SK-N-SH (cell line): Measurements from ENCODE around the gene CALN1. TPM values are rescaled to one million over a fixed set of nuclear protein-coding genes. Genes with fewer than 3 reads are reported as not detected.

ENCODE experiments used
- CTCF ChIA-PET: fragments of 300-600, 350-600 bp; formaldehyde crosslinking; extraction: SDS; loops from one replicate; lab custom pipeline; 2021; lab: Yijun Ruan, JAX
- POLR2A ChIA-PET: fragments of 350-600 bp; sonication (Branson Sonifier 250); formaldehyde crosslinking; extraction: SDS; loops from one replicate; lab custom pipeline; 2020; ENCODE audit warnings: antibody characterized with exemption, inconsistent platforms; lab: Yijun Ruan, JAX
- DNase-seq: peaks from one replicate; pipeline ENCODE4 v3.0.0; 2012
- H2AFZ ChIP-seq: fragments of 200-600 bp; sonication (generic); 2 replicates; pipeline ENCODE4 v1.8.1; 2016; ENCODE audit warnings: antibody characterized with exemption, mild to moderate bottlenecking, low read depth
- H3F3A ChIP-seq: fragments of 200-600 bp; sonication (generic); replicated peaks from 2 replicates; pipeline ENCODE3; 2016; ENCODE audit warnings: antibody characterized with exemption, mild to moderate bottlenecking; ENCODE audit not compliant: insufficient read depth
- H3K27ac ChIP-seq, 2 experiments: fragments of 200-500 bp in 1 of 2; fragments of 200-600 bp in 1 of 2; sonication (Bioruptor generic) in 1 of 2; sonication (generic), shearing (Covaris generic) in 1 of 2; 2 replicates each; pipeline versions ENCODE4 v1.5.1 to v1.6.1; 2014 to 2016; ENCODE audit warnings: low read depth in 2 of 2, inconsistent platforms in 1 of 2, low read length in 1 of 2, mild to moderate bottlenecking in 1 of 2, mixed read lengths in 1 of 2
- H3K27me3 ChIP-seq: fragments of 200-600 bp; sonication (generic), shearing (Covaris generic); 2 replicates; pipeline ENCODE4 v1.6.1; 2016; ENCODE audit warnings: mixed run types; ENCODE audit not compliant: insufficient read depth
- H3K36me3 ChIP-seq, 2 experiments: fragments of 200-500 bp in 1 of 2; fragments of 200-600 bp in 1 of 2; sonication (Bioruptor generic) in 1 of 2; sonication (generic) in 1 of 2; replicated peaks in 1 of 2; 2 replicates each; pipeline versions ENCODE3 to v1.5.1; 2014 to 2016; ENCODE audit warnings: low read length in 1 of 2, mild to moderate bottlenecking in 1 of 2; ENCODE audit not compliant: insufficient read depth in 2 of 2, control insufficient read depth in 1 of 2
- H3K4me1 ChIP-seq, 2 experiments: fragments of 200-500 bp in 1 of 2; fragments of 200-600 bp in 1 of 2; sonication (Bioruptor generic) in 1 of 2; sonication (generic), shearing (Covaris generic) in 1 of 2; 2 replicates each; pipeline versions ENCODE4 v1.5.1 to v1.6.1; 2014 to 2016; ENCODE audit warnings: low read depth in 1 of 2, low read length in 1 of 2, mixed run types in 1 of 2; ENCODE audit not compliant: insufficient read depth in 2 of 2, control insufficient read depth in 1 of 2
- H3K4me2 ChIP-seq: fragments of 200-600 bp; sonication (generic), shearing (Covaris generic); 2 replicates; pipeline ENCODE4 v1.6.1; 2017; ENCODE audit warnings: mixed run types
- H3K4me3 ChIP-seq, 2 experiments: fragments of 200-500 bp in 1 of 2; fragments of 200-600 bp in 1 of 2; sonication (Bioruptor generic) in 1 of 2; sonication (generic), shearing (Covaris generic) in 1 of 2; 2 replicates each; pipeline versions ENCODE4 v1.5.1 to v1.8.1; 2014 to 2016; ENCODE audit warnings: low read depth in 2 of 2, inconsistent platforms in 1 of 2, low read length in 1 of 2, mild to moderate bottlenecking in 1 of 2, mixed read lengths in 1 of 2, moderate library complexity in 1 of 2
- H3K79me2 ChIP-seq: fragments of 200-600 bp; sonication (generic); 2 replicates; pipeline ENCODE4 v1.8.1; 2017; ENCODE audit warnings: mild to moderate bottlenecking; ENCODE audit not compliant: insufficient read depth
- H3K9ac ChIP-seq: fragments of 200-600 bp; sonication (generic); 2 replicates; pipeline ENCODE4 v1.6.1; 2017; ENCODE audit warnings: mixed run types
- H3K9me2 ChIP-seq: fragments of 200-600 bp; sonication (generic); 2 replicates; pipeline ENCODE4 v1.6.1; 2017; ENCODE audit warnings: mixed run types
- H3K9me3 ChIP-seq: fragments of 200-600 bp; sonication (generic); 2 replicates; pipeline ENCODE4 v1.6.1; 2017; ENCODE audit warnings: mixed run types, mild to moderate bottlenecking, moderate library complexity
- H4K20me1 ChIP-seq: fragments of 200-600 bp; sonication (generic); 2 replicates; pipeline ENCODE4 v1.6.1; 2017; ENCODE audit warnings: mild to moderate bottlenecking, mixed run types; ENCODE audit not compliant: insufficient read depth
- CTCF ChIP-seq: fragments of 200-600 bp; sonication (generic); IDR thresholded peaks from 2 replicates; pipeline ENCODE4 v1.6.1; 2017; ENCODE audit warnings: antibody characterized with exemption, mild to moderate bottlenecking, moderate library complexity
- EP300 ChIP-seq, 2 experiments: IDR thresholded peaks; 2 replicates each; pipeline versions ENCODE4 v1.4.0 to v1.6.1; 2012; ENCODE audit warnings: borderline replicate concordance in 1 of 2, low read depth in 1 of 2, low read length in 1 of 2
- EZH2phosphoT487 ChIP-seq: fragments of 200-600 bp; sonication (generic); IDR thresholded peaks from 2 replicates; pipeline ENCODE4 v1.6.1; 2017; ENCODE audit warnings: low read depth, mixed run types, mild to moderate bottlenecking, antibody characterized with exemption, moderate library complexity, borderline replicate concordance
- FOSL2 ChIP-seq: IDR thresholded peaks from 2 replicates; pipeline ENCODE4 v1.4.0; 2012; ENCODE audit warnings: low read depth, mild to moderate bottlenecking, moderate library complexity, borderline replicate concordance
- IRF3 ChIP-seq: fragments of 150-350 bp; IDR thresholded peaks from 2 replicates; pipeline ENCODE4 v1.6.1; 2016; ENCODE audit warnings: mild to moderate bottlenecking, low read depth, low read length
- MAX ChIP-seq: IDR thresholded peaks from 2 replicates; pipeline ENCODE4 v1.4.0; 2012; ENCODE audit warnings: low read depth
- MEF2A ChIP-seq: IDR thresholded peaks from 2 replicates; pipeline ENCODE4 v1.4.0; 2012; ENCODE audit warnings: low read depth, borderline replicate concordance
- REST ChIP-seq: IDR thresholded peaks from 2 replicates; pipeline ENCODE4 v1.6.1; 2012; ENCODE audit warnings: mild to moderate bottlenecking, low read depth, low read length, moderate library complexity
- RFX5 ChIP-seq: IDR thresholded peaks from 2 replicates; pipeline ENCODE4 v1.6.1; 2012; ENCODE audit warnings: mild to moderate bottlenecking, improper control_type of control experiment, low read length
- SIN3A ChIP-seq: IDR thresholded peaks from 2 replicates; pipeline ENCODE4 v1.6.1; 2012; ENCODE audit warnings: low read depth, mild to moderate bottlenecking, low read length, moderate library complexity, borderline replicate concordance
- SMC3 ChIP-seq: IDR thresholded peaks from 2 replicates; pipeline ENCODE4 v1.6.1; 2012; ENCODE audit warnings: low read depth, low read length, improper control_type of control experiment
- TAF1 ChIP-seq: IDR thresholded peaks from 2 replicates; pipeline ENCODE4 v1.6.1; 2012; ENCODE audit warnings: low read depth, mild to moderate bottlenecking, low read length, moderate library complexity, borderline replicate concordance
- USF1 ChIP-seq: IDR thresholded peaks from 2 replicates; pipeline ENCODE4 v1.4.0; 2012; ENCODE audit warnings: low read depth, borderline replicate concordance
- USF2 ChIP-seq: fragments of 150-350 bp; IDR thresholded peaks from 2 replicates; pipeline ENCODE4 v1.6.1; 2017; ENCODE audit warnings: antibody characterized with exemption, low read length, low read depth, borderline replicate concordance
- WGBS: methylation state at CpG from one replicate; pipeline ENCODE4 v1.1.6; 2017; ENCODE audit warnings: low lambda C conversion rate; 5-methylcytosine and 5-hydroxymethylcytosine counted together
- polyA plus RNA-seq, 3 experiments: library from polyadenylated mRNA; depleted of rRNA; stranded (reverse); fragments of >200 nt; gene quantifications; 2 replicates each; pipeline ENCODE4 v1.2.3, GENCODE V29; 2012

Gene CALN1
- polyA plus RNA-seq, 1 of the 3 experiments (the other 2 are of a cell fraction) = not detected

- no peaks in the 10 kb centered on the region for H3K9me3 ChIP-seq
- no peak overlapping the region for H3K4me2 ChIP-seq
- no peak for DNase-seq
- no peak overlapping the region for H3K27ac ChIP-seq
- H3K36me3 ChIP-seq = no peaks in the 10 kb centered on the region
- H3K27me3 ChIP-seq = no peaks in the 10 kb centered on the region
- no peak overlapping the region for H3K9ac ChIP-seq
- CTCF ChIA-PET = no interaction called here
- TF ChIP-seq MAX (no peak), TAF1 (no peak), RFX5 (no peak), USF1 (no peak), CTCF (no peak), EP300 (IDR thresholded peaks at IDR 0.05; ENCODE audit: borderline replicate concordance in 1 of 2, low read depth in 1 of 2, low read length in 1 of 2) (no peak), FOSL2 (no peak), EZH2phosphoT487 (no peak), USF2 (no peak), MEF2A (no peak), IRF3 (no peak), SMC3 (no peak), REST (no peak), SIN3A (no peak)
- no peaks in the 10 kb centered on the region for H3F3A ChIP-seq
- no peaks in the 10 kb centered on the region for H3K9me2 ChIP-seq
- no peak overlapping the region for H3K4me3 ChIP-seq
- no peaks in the 10 kb centered on the region for H3K79me2 ChIP-seq
- H3K4me1 ChIP-seq = no peaks in the 10 kb centered on the region
- POLR2A ChIA-PET = no interaction called here
- no peaks in the 10 kb centered on the region for H4K20me1 ChIP-seq
- H2AFZ ChIP-seq = no peak overlapping the region
- WGBS = 0% methylated on average over 1 of the region's 1 CpG
Observed at GRCh38 chr7:72394016-72394415, 18.1 kb downstream of the CALN1 start.
